Heart left ventricle (tissue), 16 donors: ENCODE results near the gene TNNI3. TPM values are rescaled to one million over a fixed set of nuclear protein-coding genes. Genes with fewer than 3 reads are reported as not detected.
A peak's percentile ranks its signal among the peaks of the same experiment; 100 is the strongest.

Experiments used
- ATAC-seq, 4 donors: fragments of 200-7000 bp; cut with Tn5 transposase; one replicate each; pipeline ENCODE4 v1.9.1; 2020 to 2022; ENCODE audit warnings: moderate library complexity in 4 of 4, mild to moderate bottlenecking in 3 of 4, moderate number of reproducible peaks in 1 of 4
- DNase-seq, 5 donors: peaks; one replicate each; pipeline ENCODE4 v3.0.0-alpha.2; 2020
- H3K27ac ChIP-seq, 12 donors: fragments of 200-600 bp; sonication (generic) in 4 of 12; one replicate each; pipeline versions ENCODE4 v1.5.0 to v1.8.0; 2016 to 2022; ENCODE audit warnings: mild to moderate bottlenecking in 2 of 12
- H3K27me3 ChIP-seq, 9 donors: fragments of 200-600 bp; sonication (generic) in 2 of 9; one replicate each; pipeline versions ENCODE4 v1.5.1 to v1.8.0; 2016 to 2022; ENCODE audit warnings: mild to moderate bottlenecking in 3 of 9
- H3K36me3 ChIP-seq, 9 donors: fragments of 200-600 bp; sonication (generic) in 2 of 9; one replicate each; pipeline versions ENCODE4 v1.5.0 to v1.8.0; 2018 to 2022; ENCODE audit warnings: mild to moderate bottlenecking in 2 of 9
- H3K4me1 ChIP-seq, 12 donors: fragments of 200-600 bp; sonication (generic) in 4 of 12; one replicate each; pipeline versions ENCODE4 v1.5.0 to v1.8.0; 2016 to 2022; ENCODE audit warnings: mild to moderate bottlenecking in 3 of 12
- H3K4me3 ChIP-seq, 12 donors: fragments of 200-600 bp; sonication (generic) in 4 of 12; one replicate each; pipeline versions ENCODE4 v1.5.0 to v1.8.0; 2017 to 2022; ENCODE audit warnings: mild to moderate bottlenecking in 9 of 12, moderate library complexity in 4 of 12
- H3K9me3 ChIP-seq, 12 donors: fragments of 200-600 bp; sonication (generic) in 4 of 12; one replicate each; pipeline versions ENCODE4 v1.5.0 to v1.8.0; 2016 to 2022; ENCODE audit warnings: mild to moderate bottlenecking in 1 of 12
- POLR2A ChIP-seq, 2 donors: fragments of 450-650 bp; IDR thresholded peaks; one replicate each; pipeline ENCODE4 v1.6.1; 2017; ENCODE audit warnings: antibody characterized with exemption in 2 of 2, mild to moderate bottlenecking in 2 of 2, moderate library complexity in 2 of 2
- WGBS, 4 donors: extraction: QIAGEN DNeasy Blood & Tissue Kit in 2 of 4; methylation state at CpG; one replicate each; pipeline versions ENCODE4 v1.1.5 to v1.1.7; 2013 to 2018; 5-methylcytosine and 5-hydroxymethylcytosine counted together
- intact Hi-C, 10 donors: fragments of 100-400 bp; cut with DNase I; formaldehyde crosslinking; loops; one replicate each; pipeline versions ENCODE4 v1.11.1 to v1.14.2; 2022
- polyA plus RNA-seq, 2 donors: library from polyadenylated mRNA; stranded (reverse); fragments of 200-250 nt; gene quantifications; one replicate each; pipeline ENCODE4 v1.2.3, GENCODE V29; 2013
- total RNA-seq, 9 donors: library from RNA; depleted of rRNA in 2 of 9; stranded (reverse); fragments of >200 nt in 2 of 9; fragmentation: NEBNext Ultra II Directional in 3 of 9; extraction: Animal tissue kit (Norgen Biotek cat#: 25700) in 3 of 9; gene quantifications; one replicate each; pipeline versions ENCODE4 v1.1.0 to v1.2.4, GENCODE V29; 2016 to 2023
- TF ChIP-seq, protein P1 (sequence below), 12 donors: fragments of 200-600 bp; sonication (generic) in 4 of 12; IDR thresholded peaks; one replicate each; pipeline versions ENCODE4 v1.5.0 to v1.8.0; 2018 to 2022; ENCODE audit warnings: antibody characterized with exemption in 12 of 12, mild to moderate bottlenecking in 5 of 12
- donor health status: ischemic (EF 13 %, LVEDD 7.1; RV severe dilation, severe dysfunction).
- donor health status: healthy with polysubstance abuse.
- donor health status: DM: no; HTN: yes; CAD: no.
- donor health status: DM: no; HTN: no; CAD: no.
- donor health status: ischemic (EF 25% LVEDD 6.9; RV normal size, moderate dysfunction).
- donor health status: ischemic (EF 25% LVEDD 5.7; RV mildly dilated, moderate dysfunction).
- donor health status: healthy.
- donor health status: DM: yes; HTN: yes; CAD: no.
- donor health status: ischemic (EF 35%, LVEDD 5.7; RV mildly dilated, moderate dysfunction).
- donor health status: nonischemic (EF 11% LVEDD 7.7; RV severe dilation, severe dysfunction).
- donor health status: DM: yes; HTN: yes; CAD: no.
- donor health status: PGD.
- donor health status: ischemic (EF 29% LVEDD 5.4; RV normal size, mild dysfunction).
- donor health status: nonischemic (EF 23%, LVEDD 6.1; RV moderate dilation, normal function).

Gene TNNI3
- total and polyA plus RNA-seq, 11 donors, result 1,912 to 34,502 (median 9,662) TPM

DNA sequence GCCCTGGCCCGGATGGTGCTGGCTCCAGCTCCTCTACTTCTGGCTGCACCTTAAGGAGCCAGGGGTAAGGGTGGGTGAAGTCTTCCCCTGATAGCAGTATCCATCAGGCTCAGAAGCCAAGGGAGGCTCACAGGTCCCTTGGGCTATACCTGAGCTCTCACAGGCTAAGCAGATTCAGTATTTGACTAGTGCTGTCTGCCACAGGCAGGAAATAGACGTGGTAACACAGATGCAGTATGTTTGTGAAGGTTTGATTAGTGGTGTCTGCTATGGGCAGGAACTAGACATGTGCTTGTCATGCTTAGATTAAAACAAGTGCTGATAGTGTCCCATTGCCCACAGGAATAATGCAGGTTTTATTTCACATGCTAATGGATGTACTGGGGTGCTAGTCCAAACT lies 18.5 kb upstream of the TNNI3 start:
- DNase-seq (no peak), ATAC-seq (no peak)
- H3K9me3 ChIP-seq, result no peaks in the 10 kb centered on the region
- peaks cover 0 to 31% (median 20%) of the 10 kb centered on the region in 12 donors for H3K4me1 ChIP-seq
- H3K4me3 ChIP-seq, result no peak overlapping the region
- 0 to 41% (median 34%) methylated on average over 1 to 2 of the region's 2 CpGs for WGBS, 4 donors
- H3K36me3 ChIP-seq, result no peaks in the 10 kb centered on the region
- H3K27ac ChIP-seq, result no peak overlapping the region
- intact Hi-C loops, result no loop called here
- H3K27me3 ChIP-seq, result peaks cover 43 to 99% (median 85%) of the 10 kb centered on the region in 9 donors
- TF ChIP-seq, protein P1, sequence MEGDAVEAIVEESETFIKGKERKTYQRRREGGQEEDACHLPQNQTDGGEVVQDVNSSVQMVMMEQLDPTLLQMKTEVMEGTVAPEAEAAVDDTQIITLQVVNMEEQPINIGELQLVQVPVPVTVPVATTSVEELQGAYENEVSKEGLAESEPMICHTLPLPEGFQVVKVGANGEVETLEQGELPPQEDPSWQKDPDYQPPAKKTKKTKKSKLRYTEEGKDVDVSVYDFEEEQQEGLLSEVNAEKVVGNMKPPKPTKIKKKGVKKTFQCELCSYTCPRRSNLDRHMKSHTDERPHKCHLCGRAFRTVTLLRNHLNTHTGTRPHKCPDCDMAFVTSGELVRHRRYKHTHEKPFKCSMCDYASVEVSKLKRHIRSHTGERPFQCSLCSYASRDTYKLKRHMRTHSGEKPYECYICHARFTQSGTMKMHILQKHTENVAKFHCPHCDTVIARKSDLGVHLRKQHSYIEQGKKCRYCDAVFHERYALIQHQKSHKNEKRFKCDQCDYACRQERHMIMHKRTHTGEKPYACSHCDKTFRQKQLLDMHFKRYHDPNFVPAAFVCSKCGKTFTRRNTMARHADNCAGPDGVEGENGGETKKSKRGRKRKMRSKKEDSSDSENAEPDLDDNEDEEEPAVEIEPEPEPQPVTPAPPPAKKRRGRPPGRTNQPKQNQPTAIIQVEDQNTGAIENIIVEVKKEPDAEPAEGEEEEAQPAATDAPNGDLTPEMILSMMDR (IDR thresholded peaks at IDR 0.05), result no peak
- TF ChIP-seq POLR2A (IDR thresholded peaks at IDR 0.05), result no peak

DNA sequence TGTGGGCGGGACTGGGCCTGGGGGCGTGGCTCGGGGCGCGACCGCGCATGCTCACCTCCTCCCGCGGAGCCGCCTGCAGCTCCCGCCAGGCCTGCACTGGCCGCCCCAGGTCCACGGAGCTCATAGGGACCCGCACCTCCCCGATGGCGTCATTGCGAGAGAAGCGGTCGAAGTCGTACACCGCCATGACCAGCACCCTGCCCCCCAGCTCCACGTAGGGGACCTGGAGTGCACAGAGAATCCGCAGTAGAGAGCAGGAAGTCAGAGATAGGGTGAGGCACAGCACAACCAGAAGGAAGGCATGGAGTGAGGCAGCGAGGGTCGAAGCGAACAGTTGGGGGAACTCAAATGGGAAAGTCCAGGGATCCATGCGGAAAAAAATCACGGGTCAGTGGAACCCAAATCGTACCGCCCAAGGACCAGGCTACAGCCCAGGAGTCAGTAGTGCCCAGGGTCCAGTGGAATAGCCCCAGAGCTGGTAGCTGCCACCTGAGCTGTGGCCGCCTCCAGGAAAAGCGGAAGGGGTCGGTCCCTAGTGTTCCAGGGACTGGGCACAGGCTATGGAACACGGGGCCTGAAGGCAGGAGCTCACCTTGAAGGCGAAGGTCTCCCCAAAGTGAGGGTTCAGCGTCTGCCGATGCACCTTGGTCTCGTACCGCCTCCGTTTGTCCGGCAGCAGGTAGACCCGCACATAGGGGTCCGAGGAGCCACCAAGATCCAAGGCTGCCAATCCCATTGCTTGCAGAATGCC lies 17.8 kb upstream of the TNNI3 start:
- Histone ChIP-seq H3K9me3 (no peaks in the 10 kb centered on the region), H3K4me1 (peaks cover 0 to 31% (median 20%) of the 10 kb centered on the region in 12 donors), H3K27ac (no peak overlapping the region), H3K4me3 (no peak overlapping the region), H3K36me3 (no peaks in the 10 kb centered on the region), H3K27me3 (peaks cover 44 to 97% (median 85%) of the 10 kb centered on the region in 9 donors)
- DNase-seq (no peak), ATAC-seq (no peak)
- TF ChIP-seq, protein P1 (IDR thresholded peaks at IDR 0.05), result no peak
- WGBS, 4 donors, result 47 to 66% (median 57%) methylated on average over 43 of the region's 43 CpGs
- intact Hi-C loops, result no loop called here

DNA sequence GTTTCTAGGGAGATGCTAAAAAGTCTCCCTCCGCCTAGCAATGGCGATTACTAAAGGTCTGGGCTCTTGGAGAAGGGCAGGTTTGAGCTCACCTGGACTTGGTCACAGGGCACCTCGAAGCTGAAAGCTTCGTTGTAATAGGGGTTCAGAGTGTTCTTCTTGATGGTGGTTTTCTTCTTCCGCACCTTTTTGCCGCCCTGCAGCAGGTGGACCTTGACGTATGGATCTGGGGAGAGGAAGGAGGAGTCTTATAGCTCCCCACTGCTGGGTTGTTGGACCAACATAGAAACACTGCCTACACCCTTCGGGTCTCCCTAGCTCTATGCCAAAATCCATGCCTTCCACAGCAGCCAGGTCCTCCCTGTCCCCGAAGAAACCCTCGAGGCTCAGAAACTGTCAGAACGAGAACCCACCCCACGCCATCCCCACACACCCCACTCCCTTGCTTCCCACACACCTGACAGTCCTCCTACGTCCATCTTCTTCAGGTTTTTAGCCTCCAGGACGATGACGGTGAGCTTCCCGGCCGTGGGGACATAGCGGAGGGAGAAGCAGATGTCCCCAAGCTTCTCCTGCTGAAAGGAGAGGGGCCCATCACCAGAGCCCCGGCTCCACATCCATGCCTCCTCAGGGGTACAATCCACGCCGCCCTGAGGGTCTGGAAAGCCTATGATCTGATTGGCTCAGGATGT lies 17.0 kb upstream of the TNNI3 start:
- Histone ChIP-seq H3K4me3 (peak overlapping the region in 1 of 12 donors; percentile 53), H3K27me3 (peaks cover 44 to 97% (median 84%) of the 10 kb centered on the region in 9 donors)

More for the DNA sequence above, 17.0 kb upstream of the TNNI3 start:
- intact Hi-C loops, result no loop called here
- DNase-seq (no peak), ATAC-seq (no peak)
- Histone ChIP-seq H3K27ac (no peak overlapping the region), H3K4me1 (peaks cover 0 to 23% (median 15%) of the 10 kb centered on the region in 12 donors), H3K36me3 (no peaks in the 10 kb centered on the region), H3K9me3 (no peaks in the 10 kb centered on the region)
- no peak for TF ChIP-seq POLR2A (IDR thresholded peaks at IDR 0.05)
- TF ChIP-seq, protein P1 (IDR thresholded peaks at IDR 0.05), result no peak
- 49 to 66% (median 61%) methylated on average over 20 to 21 of the region's 21 CpGs for WGBS, 4 donors
